HCT116 (cell line): Measurements from ENCODE around the gene OR10J4. TPM values are rescaled to one million over a fixed set of nuclear protein-coding genes. Genes with fewer than 3 reads are reported as not detected.

Source experiments
- ATAC-seq: fragments of 200-7000 bp; cut with Tn5 transposase; 2 replicates; pipeline ENCODE4 v1.9.1; 2020; ENCODE audit warnings: mild to moderate bottlenecking, moderate library complexity
- BruUV-seq: library from RNA; stranded (reverse); fragments of 400-500 nt; replicated peaks from 2 replicates; lab custom pipeline; 2021; lab: Mats Ljungman, UMichigan
- CTCF ChIA-PET: fragments of 300-600 bp; sonication (Branson Sonifier 250); formaldehyde crosslinking; loops from one replicate; lab custom pipeline; 2021; ENCODE audit warnings: antibody characterized with exemption; lab: Charles Lee
- POLR2A ChIA-PET: fragments of 300-600, 350-600 bp; sonication (Branson Sonifier 250); formaldehyde crosslinking; loops from one replicate; lab custom pipeline; 2021; ENCODE audit warnings: antibody characterized with exemption; lab: Charles Lee
- RAD21 ChIA-PET, 2 experiments: fragments of 300-600 bp; sonication (Branson Sonifier 250); formaldehyde crosslinking; loops; one replicate each; lab custom pipeline; 2023; ENCODE audit warnings: low total read pairs in 2 of 2; ENCODE audit not compliant: uncharacterized antibody in 2 of 2, unreplicated experiment in 2 of 2, low non-redundant PET in 1 of 2; lab: Charles Lee
- DNase-seq: peaks from one replicate; pipeline ENCODE4 v3.0.0-alpha.2; 2010; ENCODE audit warnings: low read depth, low spot score
- H2AFZ ChIP-seq: fragments of 200-600 bp; shearing (Covaris generic), sonication (generic); 2 replicates; pipeline ENCODE4 v1.6.1; 2017; ENCODE audit warnings: low read depth, mixed run types, mixed read lengths, antibody characterized with exemption, low read length; ENCODE audit not compliant: poor library complexity, severe bottlenecking
- H3K27ac ChIP-seq: 2 replicates; pipeline ENCODE4 v1.5.1; 2012; ENCODE audit warnings: low read depth, low read length
- H3K27me3 ChIP-seq: fragments of 200-600 bp; sonication (generic); 2 replicates; pipeline ENCODE4 v1.6.1; 2016; ENCODE audit warnings: mixed run types, low read length, mixed read lengths; ENCODE audit not compliant: insufficient read depth
- H3K36me3 ChIP-seq, 2 experiments: fragments of 200-500 bp in 1 of 2; fragments of 200-600 bp in 1 of 2; sonication (Bioruptor generic) in 1 of 2; sonication (generic) in 1 of 2; 2 replicates each; pipeline versions ENCODE4 v1.5.1 to v1.6.1; 2014 to 2016; ENCODE audit warnings: low read length in 2 of 2, inconsistent platforms in 1 of 2, mixed read lengths in 1 of 2, mixed run types in 1 of 2; ENCODE audit not compliant: insufficient read depth in 2 of 2, control insufficient read depth in 1 of 2
- H3K4me1 ChIP-seq, 2 experiments: fragments of 200-600 bp in 1 of 2; sonication (generic) in 1 of 2; 2 replicates each; pipeline versions ENCODE4 v1.5.1 to v1.6.1; 2012 to 2017; ENCODE audit warnings: low read length in 2 of 2, inconsistent platforms in 1 of 2, mild to moderate bottlenecking in 1 of 2, mixed read lengths in 1 of 2, mixed run types in 1 of 2, moderate library complexity in 1 of 2; ENCODE audit not compliant: insufficient read depth in 2 of 2, control insufficient read depth in 1 of 2
- H3K4me2 ChIP-seq: fragments of 200-600 bp; sonication (generic); 2 replicates; pipeline ENCODE4 v1.6.1; 2017; ENCODE audit warnings: mixed run types, low read length, mixed read lengths
- H3K4me3 ChIP-seq, 2 experiments: fragments of 200-600 bp in 1 of 2; sonication (generic) in 1 of 2; replicated peaks in 1 of 2; 2 replicates each; pipeline ENCODE4 v1.5.1; 2011 to 2016; ENCODE audit warnings: low read length in 2 of 2, control low read depth in 1 of 2, low read depth in 1 of 2, mild to moderate bottlenecking in 1 of 2, mixed read lengths in 1 of 2, mixed run types in 1 of 2
- H3K79me2 ChIP-seq: fragments of 200-600 bp; sonication (generic); 2 replicates; pipeline ENCODE4 v1.6.1; 2017; ENCODE audit warnings: mild to moderate bottlenecking, mixed run types, low read length, moderate library complexity, mixed read lengths; ENCODE audit not compliant: insufficient read depth
- H3K9ac ChIP-seq: fragments of 200-600 bp; sonication (generic); 2 replicates; pipeline ENCODE4 v1.6.1; 2016; ENCODE audit warnings: low read length, mixed read lengths
- H3K9me2 ChIP-seq: fragments of 200-600 bp; sonication (generic), shearing (Covaris generic); 2 replicates; pipeline ENCODE4 v1.6.1; 2017; ENCODE audit warnings: mixed run types, mild to moderate bottlenecking, moderate library complexity; ENCODE audit not compliant: insufficient read depth
- H3K9me3 ChIP-seq, 2 experiments: fragments of 200-500 bp in 1 of 2; fragments of 200-600 bp in 1 of 2; sonication (Bioruptor generic) in 1 of 2; sonication (generic) in 1 of 2; 2 replicates each; pipeline ENCODE4 v1.6.1; 2014 to 2017; ENCODE audit warnings: low read length in 2 of 2, mixed read lengths in 2 of 2, inconsistent platforms in 1 of 2, low read depth in 1 of 2, mild to moderate bottlenecking in 1 of 2, mixed run types in 1 of 2, moderate library complexity in 1 of 2; ENCODE audit not compliant: control insufficient read depth in 1 of 2, insufficient read depth in 1 of 2
- H4K20me1 ChIP-seq: fragments of 200-600 bp; sonication (generic), shearing (Covaris generic); 2 replicates; pipeline ENCODE4 v1.6.1; 2017; ENCODE audit warnings: mixed run types, mild to moderate bottlenecking, moderate library complexity; ENCODE audit not compliant: insufficient read depth
- CBX3 ChIP-seq: IDR thresholded peaks from 2 replicates; pipeline ENCODE4 v1.6.1; 2012; ENCODE audit warnings: low read depth
- CTCF ChIP-seq, 3 experiments: fragments of 200-600 bp in 1 of 3; sonication (generic) in 1 of 3; IDR thresholded peaks in 2 of 3; conservative IDR thresholded peaks in 1 of 3; 2 replicates each; pipeline ENCODE4 v1.5.1; 2012 to 2017; ENCODE audit warnings: low read depth in 2 of 3, low read length in 2 of 3, antibody characterized with exemption in 1 of 3, borderline replicate concordance in 1 of 3, control low read depth in 1 of 3, mild to moderate bottlenecking in 1 of 3, mixed read lengths in 1 of 3, mixed run types in 1 of 3, moderate library complexity in 1 of 3; ENCODE audit not compliant: insufficient read depth in 1 of 3
- EGR1 ChIP-seq: IDR thresholded peaks from 2 replicates; pipeline ENCODE4 v1.6.1; 2012; ENCODE audit warnings: low read depth
- EZH2 ChIP-seq: fragments of 200-600 bp; sonication (generic); IDR thresholded peaks from 2 replicates; pipeline ENCODE4 v1.6.1; 2017; ENCODE audit warnings: antibody characterized with exemption, mixed run types
- EZH2phosphoT487 ChIP-seq: fragments of 200-600 bp; IDR thresholded peaks from 2 replicates; pipeline ENCODE4 v1.6.1; 2018; ENCODE audit warnings: antibody characterized with exemption, borderline replicate concordance
- FOSL1 ChIP-seq: IDR thresholded peaks from 2 replicates; pipeline ENCODE4 v1.6.1; 2012; ENCODE audit warnings: low read depth
- JUND ChIP-seq: IDR thresholded peaks from 2 replicates; pipeline ENCODE4 v1.6.1; 2012
- POLR2A ChIP-seq: IDR thresholded peaks from 2 replicates; pipeline ENCODE4 v1.7.0; 2011; ENCODE audit warnings: borderline replicate concordance; ENCODE audit not compliant: insufficient read depth, insufficient read length; ENCODE audit errors: extremely low read depth
- POLR2AphosphoS5 ChIP-seq: IDR thresholded peaks from 2 replicates; pipeline ENCODE4 v1.6.1; 2011; ENCODE audit warnings: mild to moderate bottlenecking, low read depth, low read length, moderate library complexity
- RAD21 ChIP-seq: IDR thresholded peaks from 2 replicates; pipeline ENCODE4 v1.6.1; 2012; ENCODE audit warnings: low read depth, mild to moderate bottlenecking
- REST ChIP-seq: IDR thresholded peaks from 2 replicates; pipeline ENCODE4 v1.6.1; 2012; ENCODE audit warnings: low read depth
- SIN3A ChIP-seq: IDR thresholded peaks from 2 replicates; pipeline ENCODE4 v1.6.1; 2012; ENCODE audit warnings: low read depth
- SP1 ChIP-seq: IDR thresholded peaks from 2 replicates; pipeline ENCODE4 v1.6.1; 2012; ENCODE audit warnings: low read depth
- SRF ChIP-seq: IDR thresholded peaks from 2 replicates; pipeline ENCODE4 v1.6.1; 2012; ENCODE audit warnings: low read depth
- YY1 ChIP-seq: IDR thresholded peaks from 2 replicates; pipeline ENCODE4 v1.6.1; 2011; ENCODE audit warnings: low read length, low read depth, moderate library complexity, mild to moderate bottlenecking; ENCODE audit not compliant: insufficient replicate concordance; ENCODE audit errors: extremely low read depth
- ZFX ChIP-seq: fragments of 450-650 bp; IDR thresholded peaks from 2 replicates; pipeline ENCODE4 v1.6.1; 2017
- ZNF274 ChIP-seq: fragments of 200-500 bp; sonication (Bioruptor generic); IDR thresholded peaks from 2 replicates; pipeline ENCODE4 v1.6.1; 2014; ENCODE audit warnings: mild to moderate bottlenecking, low read depth, low read length, inconsistent platforms
- intact Hi-C: fragments of 100-400 bp; cut with micrococcal nuclease; formaldehyde crosslinking; loops from 2 replicates; pipeline ENCODE4 v1.10.0; 2022
- total RNA-seq: library from RNA; stranded (reverse); gene quantifications from one replicate; pipeline ENCODE4 v1.2.1, GENCODE V29; 2021; ENCODE audit not compliant: unreplicated experiment

Gene OR10J4
- total RNA-seq, 1 experiment from 2014 or later, result not detected

- Histone ChIP-seq H3K9me3 (peaks cover 0 to 5% of the 10 kb centered on the region in 2 experiments; a peak in 1 of 4 replicates), H3K27ac (no peak overlapping the region), H3K36me3 (no peaks in the 10 kb centered on the region), H2AFZ (no peak overlapping the region), H3K79me2 (no peaks in the 10 kb centered on the region), H3K27me3 (no peaks in the 10 kb centered on the region), H3K4me1 (no peaks in the 10 kb centered on the region)
- DNase-seq (no peak), ATAC-seq (no peak)
- POLR2A ChIA-PET, result no interaction called here
- no peak for TF ChIP-seq YY1
- TF ChIP-seq RAD21, result no peak
- TF ChIP-seq JUND, result no peak
- no peak for TF ChIP-seq CBX3
- TF ChIP-seq EGR1, result no peak
- no peak for TF ChIP-seq CTCF (IDR thresholded peaks at IDR 0.05 in 2 of 3, conservative IDR thresholded peaks at IDR 0.05 in 1 of 3; ENCODE audit: borderline replicate concordance in 1 of 3, insufficient read depth in 1 of 3, low read depth in 2 of 3, low read length in 2 of 3)
- no peak for TF ChIP-seq POLR2AphosphoS5
- TF ChIP-seq, all 23 proteins: peak for 0
- Histone ChIP-seq H3K4me3 (no peak overlapping the region), H3K9ac (no peak overlapping the region), H3K9me2 (no peaks in the 10 kb centered on the region), H3K4me2 (no peak overlapping the region), H4K20me1 (no peaks in the 10 kb centered on the region)
- intact Hi-C loops, result no loop called here
- CTCF ChIA-PET, result no interaction called here
- RAD21 ChIA-PET, result no interaction called here
- BruUV-seq, result no TSS peak
Measured at GRCh38 chr1:159459551-159459950, 27.5 kb downstream of the OR10J4 start.

GRCh38 chr1:159465191-159465603 lies 33.2 kb downstream of the OR10J4 start:
- 0 out of 2 replicates have a peak, but pooled peaks cover 8% of the 10 kb centered on the region for H3K27me3 ChIP-seq
- no peaks in the 10 kb centered on the region; the same call in 1 of the 2 replicates for H4K20me1 ChIP-seq
- ATAC-seq (no peak), DNase-seq (no peak)
- H3K4me3 ChIP-seq, result no peak overlapping the region
- H3K27ac ChIP-seq, result no peak overlapping the region
- no peaks in the 10 kb centered on the region for H3K9me2 ChIP-seq
- H3K79me2 ChIP-seq, result no peaks in the 10 kb centered on the region
- no peaks in the 10 kb centered on the region for H3K36me3 ChIP-seq
- H3K9ac ChIP-seq, result no peak overlapping the region
- POLR2A ChIA-PET, result no interaction called here
- intact Hi-C loops, result no loop called here
- no peaks in the 10 kb centered on the region for H3K4me1 ChIP-seq
- CTCF ChIA-PET, result no interaction called here
- H2AFZ ChIP-seq, result no peak overlapping the region
- BruUV-seq, result no TSS peak
- peaks cover 0 to 5% of the 10 kb centered on the region in 2 experiments; a peak in 1 of 4 replicates for H3K9me3 ChIP-seq
- RAD21 ChIA-PET, result no interaction called here
- H3K4me2 ChIP-seq, result no peak overlapping the region
- TF ChIP-seq FOSL1, result no peak
- no peak for TF ChIP-seq POLR2A
- no peak for TF ChIP-seq SIN3A
- TF ChIP-seq ZFX, result no peak
- no peak for TF ChIP-seq CBX3
- no peak for TF ChIP-seq EZH2phosphoT487
- TF ChIP-seq ZNF274, result no peak
- no peak for TF ChIP-seq JUND
- TF ChIP-seq SRF, result no peak
- no peak for TF ChIP-seq EZH2
- TF ChIP-seq YY1, result no peak
- TF ChIP-seq REST, result no peak
- no peak for TF ChIP-seq SP1
